B cell (primary cell): Measurements from ENCODE around the gene GBP7. TPM values are rescaled to one million over a fixed set of nuclear protein-coding genes. Genes with fewer than 3 reads are reported as not detected.
A peak's percentile ranks its signal among the peaks of the same experiment; 100 is the strongest.

Source experiments
- ATAC-seq: fragments of 200-7000 bp; cut with Tn5 transposase; one replicate; pipeline ENCODE4 v1.10.0; 2021; ENCODE audit warnings: low read depth, mild to moderate bottlenecking, moderate number of reproducible peaks, moderate library complexity
- CTCF ChIA-PET: fragments of 350-600 bp; sonication (Branson Sonifier 250); formaldehyde crosslinking; loops from one replicate; lab custom pipeline; 2021; ENCODE audit warnings: antibody characterized with exemption, inconsistent platforms; lab: Charles Lee
- POLR2A ChIA-PET: fragments of 350-600 bp; sonication (Branson Sonifier 250); formaldehyde crosslinking; loops from one replicate; lab custom pipeline; 2021; ENCODE audit warnings: antibody characterized with exemption; lab: Charles Lee
- DNase-seq: peaks from one replicate; pipeline ENCODE4 v3.0.0; 2013
- H2AFZ ChIP-seq: 2 replicates; pipeline ENCODE4 v1.6.1; 2012; ENCODE audit warnings: mild to moderate bottlenecking, low read depth, low read length; ENCODE audit not compliant: insufficient read depth, poor library complexity, severe bottlenecking
- H3K27ac ChIP-seq, 2 donors: 1 replicate in 1 of 2; 2 replicates in 1 of 2; pipeline ENCODE4 v1.5.1; 2012 to 2013; ENCODE audit warnings: low read length in 2 of 2, mild to moderate bottlenecking in 2 of 2, moderate library complexity in 1 of 2
- H3K27me3 ChIP-seq, 4 experiments: fragments of 200-600 bp in 1 of 4; sonication (generic) in 1 of 4; replicated peaks in 1 of 4; 1 replicate in 2 of 4; 2 replicates in 2 of 4; pipeline versions ENCODE4 v1.6.1 to v1.7.0; 2013 to 2016; ENCODE audit warnings: low read length in 3 of 4, mild to moderate bottlenecking in 2 of 4, mixed read lengths in 1 of 4, moderate library complexity in 1 of 4; ENCODE audit not compliant: insufficient read depth in 4 of 4, control insufficient read depth in 3 of 4; ENCODE audit errors: control extremely low read depth in 1 of 4
- H3K36me3 ChIP-seq, 2 experiments: replicated peaks in 1 of 2; 1 replicate in 1 of 2; 2 replicates in 1 of 2; pipeline versions ENCODE4 v1.6.1 to v1.7.1; 2013; ENCODE audit warnings: low read length in 1 of 2; ENCODE audit not compliant: insufficient read depth in 2 of 2, control insufficient read depth in 1 of 2; ENCODE audit errors: control extremely low read depth in 1 of 2, extremely low read depth in 1 of 2
- H3K4me1 ChIP-seq, 2 donors: fragments of 200-600 bp in 1 of 2; sonication (generic) in 1 of 2; 1 replicate in 1 of 2; 2 replicates in 1 of 2; pipeline versions ENCODE4 v1.5.1 to v1.6.1; 2013 to 2017; ENCODE audit warnings: low read length in 2 of 2; ENCODE audit not compliant: control insufficient read depth in 2 of 2, insufficient read depth in 2 of 2
- H3K4me2 ChIP-seq: replicated peaks from 2 replicates; pipeline ENCODE3; 2012; ENCODE audit warnings: mild to moderate bottlenecking, low read depth, low read length; ENCODE audit not compliant: poor library complexity, severe bottlenecking
- H3K4me3 ChIP-seq, 5 experiments: fragments of 200-600 bp in 1 of 5; sonication (generic) in 1 of 5; 1 replicate in 3 of 5; 2 replicates in 2 of 5; pipeline versions ENCODE4 v1.5.1 to v1.7.0; 2011 to 2016; ENCODE audit warnings: low read length in 4 of 5, mild to moderate bottlenecking in 4 of 5, low read depth in 2 of 5, control low read depth in 1 of 5, moderate library complexity in 1 of 5; ENCODE audit not compliant: insufficient read depth in 1 of 5; ENCODE audit errors: control extremely low read depth in 1 of 5, extremely low read depth in 1 of 5
- H3K79me2 ChIP-seq: fragments of 200-600 bp; sonication (generic); one replicate; pipeline ENCODE4 v1.6.0; 2016; ENCODE audit warnings: low read length; ENCODE audit not compliant: control insufficient read depth, insufficient read depth
- H3K9ac ChIP-seq: fragments of 200-600 bp; sonication (generic); 2 replicates; pipeline ENCODE4 v1.6.1; 2017; ENCODE audit warnings: mild to moderate bottlenecking, low read length, moderate library complexity
- H3K9me3 ChIP-seq, 3 donors: one replicate each; pipeline versions ENCODE4 v1.6.1 to v1.7.1; 2013; ENCODE audit warnings: low read length in 2 of 3; ENCODE audit not compliant: control insufficient read depth in 2 of 3, insufficient read depth in 1 of 3; ENCODE audit errors: control extremely low read depth in 1 of 3
- H4K20me1 ChIP-seq: 2 replicates; pipeline ENCODE4 v1.6.0; 2012; ENCODE audit warnings: mild to moderate bottlenecking, low read length; ENCODE audit not compliant: insufficient read depth, control insufficient read depth, poor library complexity, severe bottlenecking
- H3K27ac Mint-ChIP-seq: one replicate; pipeline ENCODE4 v1.8.0; 2021; ENCODE audit warnings: mixed read lengths
- H3K27me3 Mint-ChIP-seq: one replicate; pipeline ENCODE4 v1.8.0; 2021; ENCODE audit warnings: mixed read lengths
- H3K4me1 Mint-ChIP-seq: one replicate; pipeline ENCODE4 v1.8.0; 2021; ENCODE audit warnings: mixed read lengths
- H3K4me3 Mint-ChIP-seq: one replicate; pipeline ENCODE4 v1.8.0; 2021; ENCODE audit warnings: mixed read lengths
- H3K9me3 Mint-ChIP-seq: one replicate; pipeline ENCODE4 v1.8.0; 2022; ENCODE audit warnings: mixed read lengths; ENCODE audit not compliant: insufficient read depth
- CTCF ChIP-seq: fragments of 200-600 bp; IDR thresholded peaks from one replicate; pipeline ENCODE4 v1.8.0; 2022; ENCODE audit warnings: antibody characterized with exemption, mild to moderate bottlenecking
- EZH2 ChIP-seq: IDR thresholded peaks from 2 replicates; pipeline ENCODE4 v1.6.1; 2012; ENCODE audit warnings: borderline replicate concordance, low read depth, mild to moderate bottlenecking, moderate library complexity, low read length; ENCODE audit not compliant: insufficient read depth, poor library complexity, severe bottlenecking
- WGBS: methylation state at CpG from one replicate; pipeline ENCODE4 v1.1.5; 2013; ENCODE audit warnings: missing lambda C conversion rate; ENCODE audit not compliant: insufficient coverage; 5-methylcytosine and 5-hydroxymethylcytosine counted together
- intact Hi-C: fragments of 100-400 bp; cut with micrococcal nuclease; formaldehyde crosslinking; loops from one replicate; pipeline ENCODE4 v1.10.0; 2022
- polyA plus RNA-seq: library from polyadenylated mRNA; depleted of rRNA; stranded (reverse); fragments of >200 nt; gene quantifications from 2 replicates; pipeline ENCODE4 v1.2.3, GENCODE V29; 2012
- total RNA-seq, 2 donors: library from RNA; stranded (reverse); fragments of 120-200 nt in 1 of 2; gene quantifications; 1 replicate in 1 of 2; 2 replicates in 1 of 2; pipeline versions ENCODE4 v1.2.3 to v1.2.4, GENCODE V29; 2013 to 2022

The GBP7 gene
- total and polyA plus RNA-seq, 2 donors (not counting 1 experiment from before 2014, with no cell fraction given) = not detected

- Histone ChIP-seq H2AFZ (no peak overlapping the region), H3K27me3 (no peaks in the 10 kb centered on the region), H4K20me1 (no peaks in the 10 kb centered on the region), H3K4me3 (no peak overlapping the region), H3K9ac (no peak overlapping the region), H3K36me3 (no peaks in the 10 kb centered on the region), H3K79me2 (no peaks in the 10 kb centered on the region), H3K4me1 (no peaks in the 10 kb centered on the region), H3K27ac (no peak overlapping the region), H3K9me3 (peaks cover 0 to 2% (median 0%) of the 10 kb centered on the region in 3 donors), H3K4me2 (no peak overlapping the region)
- intact Hi-C loops = loop anchor here (5.0 kb wide), 1 partner anchor 90 kb away; no protein-coding TSS in a partner anchor
- CTCF ChIA-PET = interaction anchor here (1.0 to 1.8 kb wide), 2 partner anchors 88 to 367 kb away, joined by 3 to 7 read pairs; no protein-coding TSS in a partner anchor
- ATAC-seq = no peak
- no peaks in the 10 kb centered on the region for H3K9me3 Mint-ChIP-seq
- no peak overlapping the region for H3K4me3 Mint-ChIP-seq
- H3K4me1 Mint-ChIP-seq = no peaks in the 10 kb centered on the region
- TF ChIP-seq CTCF = no peak
- TF ChIP-seq EZH2 = no peak
- POLR2A ChIA-PET = no interaction called here
- H3K27me3 Mint-ChIP-seq = no peaks in the 10 kb centered on the region
- DNase-seq = no peak
- 79% methylated on average over 5 of the region's 8 CpGs for WGBS
- no peak overlapping the region for H3K27ac Mint-ChIP-seq
These were observed 88.6 kb downstream of the GBP7 start for GRCh38 chr1:89087241-89087640.

GRCh38 chr1:89085781-89086180 is 90.0 kb downstream of the GBP7 start:
- TF ChIP-seq EZH2 (no peak), CTCF (peak; percentile 82)
- CTCF ChIA-PET = interaction anchor here (0.6 to 6.1 kb wide), 30 partner anchors 12 to 417 kb away, joined by 3 to 117 read pairs (median 4); partner anchors contain the start of genes GBP1 and GBP6
- ATAC-seq (peak; percentile 47), DNase-seq (peak; percentile 38)
- Histone ChIP-seq H3K36me3 (no peaks in the 10 kb centered on the region), H4K20me1 (no peaks in the 10 kb centered on the region), H3K4me3 (no peak overlapping the region), H3K9me3 (peaks cover 0 to 2% (median 0%) of the 10 kb centered on the region in 3 donors), H2AFZ (no peak overlapping the region), H3K9ac (no peak overlapping the region), H3K79me2 (no peaks in the 10 kb centered on the region), H3K4me1 (peaks cover 7 to 9% of the 10 kb centered on the region in 2 donors), H3K27me3 (no peaks in the 10 kb centered on the region), H3K4me2 (no peak overlapping the region), H3K27ac (no peak overlapping the region)
- Mint-ChIP-seq H3K9me3 (no peaks in the 10 kb centered on the region), H3K27me3 (no peaks in the 10 kb centered on the region), H3K4me1 (peaks cover 4% of the 10 kb centered on the region), H3K4me3 (no peak overlapping the region), H3K27ac (no peak overlapping the region)
- intact Hi-C loops = loop anchor here (1.0 to 5.0 kb wide), 2 partner anchors 88 to 273 kb away; no protein-coding TSS in a partner anchor
- POLR2A ChIA-PET = no interaction called here
